Neural progenitor cell (in vitro differentiated cells): Measurements from ENCODE around the gene CHGA. TPM values are rescaled to one million over a fixed set of nuclear protein-coding genes. Genes with fewer than 3 reads are reported as not detected.
A peak's percentile ranks its signal among the peaks of the same experiment; 100 is the strongest.

ENCODE experiments used
- DNase-seq: peaks from one replicate; pipeline ENCODE4 v3.0.0-alpha.2; 2016; ENCODE audit warnings: low spot score
- H2AFZ ChIP-seq: fragments of 200-600 bp; sonication (generic); replicated peaks from 2 replicates; pipeline ENCODE4 v1.6.1; 2016; ENCODE audit warnings: antibody characterized with exemption
- H3F3A ChIP-seq: fragments of 200-600 bp; sonication (generic); 2 replicates; pipeline ENCODE4 v1.6.1; 2016; ENCODE audit warnings: antibody characterized with exemption, low read depth
- H3K27ac ChIP-seq: fragments of 200-600 bp; sonication (generic); 2 replicates; pipeline ENCODE4 v1.5.1; 2016; ENCODE audit warnings: mild to moderate bottlenecking
- H3K27me3 ChIP-seq: fragments of 200-600 bp; sonication (generic); 2 replicates; pipeline ENCODE4 v1.6.1; 2016; ENCODE audit warnings: mild to moderate bottlenecking, moderate library complexity
- H3K36me3 ChIP-seq: fragments of 200-600 bp; sonication (generic); 2 replicates; pipeline ENCODE4 v1.5.1; 2016
- H3K4me1 ChIP-seq: fragments of 200-600 bp; sonication (generic); 2 replicates; pipeline ENCODE4 v1.6.1; 2016; ENCODE audit warnings: mixed run types
- H3K4me2 ChIP-seq: fragments of 200-600 bp; sonication (generic); 2 replicates; pipeline ENCODE4 v1.6.1; 2016
- H3K4me3 ChIP-seq: fragments of 200-600 bp; sonication (generic); 2 replicates; pipeline ENCODE4 v1.5.1; 2016
- H3K79me2 ChIP-seq: fragments of 200-600 bp; sonication (generic); 2 replicates; pipeline ENCODE4 v1.6.1; 2016; ENCODE audit warnings: low read depth
- H3K9ac ChIP-seq: fragments of 200-600 bp; sonication (generic); 2 replicates; pipeline ENCODE4 v1.6.1; 2016
- H3K9me3 ChIP-seq: fragments of 200-600 bp; sonication (generic); 2 replicates; pipeline ENCODE4 v1.5.1; 2016; ENCODE audit warnings: low read depth
- H4K20me1 ChIP-seq: fragments of 200-600 bp; sonication (generic); 2 replicates; pipeline ENCODE4 v1.6.1; 2016; ENCODE audit warnings: low read depth
- H3K27ac Mint-ChIP-seq: 3 replicates; pipeline ENCODE4 v1.8.0; 2021; ENCODE audit warnings: mixed read lengths
- H3K27me3 Mint-ChIP-seq: 2 replicates; pipeline ENCODE4 v1.8.0; 2022; ENCODE audit warnings: low read depth, mild to moderate bottlenecking, inconsistent platforms, moderate library complexity, mixed read lengths; ENCODE audit not compliant: insufficient read depth
- H3K36me3 Mint-ChIP-seq: 3 replicates; pipeline ENCODE4 v1.8.0; 2021; ENCODE audit warnings: mixed read lengths
- H3K4me1 Mint-ChIP-seq: 3 replicates; pipeline ENCODE4 v1.8.0; 2021; ENCODE audit warnings: mixed read lengths
- H3K4me3 Mint-ChIP-seq: 3 replicates; pipeline ENCODE4 v1.8.0; 2021; ENCODE audit warnings: mild to moderate bottlenecking, moderate library complexity, mixed read lengths
- H3K9me3 Mint-ChIP-seq: 3 replicates; pipeline ENCODE4 v1.8.0; 2020; ENCODE audit warnings: mixed read lengths
- EZH2 ChIP-seq: fragments of 200-600 bp; sonication (generic); IDR thresholded peaks from 2 replicates; pipeline ENCODE4 v1.6.1; 2017; ENCODE audit warnings: antibody characterized with exemption, mild to moderate bottlenecking, moderate library complexity
- EZH2phosphoT487 ChIP-seq: fragments of 200-600 bp; sonication (generic); IDR thresholded peaks from 2 replicates; pipeline ENCODE4 v1.6.1; 2017; ENCODE audit warnings: antibody characterized with exemption
- total RNA-seq: library from RNA; depleted of rRNA; stranded (reverse); fragments of >200 nt; gene quantifications from 2 replicates; pipeline ENCODE4 v1.2.3, GENCODE V29; 2015; ENCODE audit warnings: low replicate concordance
- TF ChIP-seq, protein P1 (sequence below): fragments of 200-600 bp; sonication (generic); IDR thresholded peaks from 2 replicates; pipeline ENCODE4 v1.5.1; 2017; ENCODE audit warnings: antibody characterized with exemption, mild to moderate bottlenecking

CHGA gene, protein sequence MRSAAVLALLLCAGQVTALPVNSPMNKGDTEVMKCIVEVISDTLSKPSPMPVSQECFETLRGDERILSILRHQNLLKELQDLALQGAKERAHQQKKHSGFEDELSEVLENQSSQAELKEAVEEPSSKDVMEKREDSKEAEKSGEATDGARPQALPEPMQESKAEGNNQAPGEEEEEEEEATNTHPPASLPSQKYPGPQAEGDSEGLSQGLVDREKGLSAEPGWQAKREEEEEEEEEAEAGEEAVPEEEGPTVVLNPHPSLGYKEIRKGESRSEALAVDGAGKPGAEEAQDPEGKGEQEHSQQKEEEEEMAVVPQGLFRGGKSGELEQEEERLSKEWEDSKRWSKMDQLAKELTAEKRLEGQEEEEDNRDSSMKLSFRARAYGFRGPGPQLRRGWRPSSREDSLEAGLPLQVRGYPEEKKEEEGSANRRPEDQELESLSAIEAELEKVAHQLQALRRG
- 0.77 TPM in 1 of 2 replicates, not detected in the other for total RNA-seq

GRCh38 chr14:92922883-92923743 is at the start of gene CHGA:
TSS of gene CHGA (plus strand) at chr14:92923150. CDS start at chr14:92923360, 210 bp downstream.
- Histone ChIP-seq H3F3A (no peaks in the 10 kb centered on the region), H3K4me3 (peak within 1 kb of the TSS; percentile 78), H3K27ac (no peak within 1 kb of the TSS), H3K9ac (no peak within 1 kb of the TSS), H2AFZ (peak within 1 kb of the TSS; percentile 79), H3K36me3 (no peaks in the 10 kb centered on the region), H3K4me1 (no peaks in the 10 kb centered on the region), H3K79me2 (no peaks in the 10 kb centered on the region), H3K27me3 (peaks cover 80% of the 10 kb centered on the region), H3K4me2 (peak within 1 kb of the TSS; percentile 95), H4K20me1 (peaks cover 8% of the 10 kb centered on the region), H3K9me3 (no peaks in the 10 kb centered on the region)
- peaks cover 43% of the 10 kb centered on the region for H3K27me3 Mint-ChIP-seq
- peak within 1 kb of the TSS; percentile 89 for H3K4me3 Mint-ChIP-seq
- H3K36me3 Mint-ChIP-seq: no peaks in the 10 kb centered on the region
- DNase-seq: peak; percentile 92
- no peak for TF ChIP-seq EZH2phosphoT487
- TF ChIP-seq, protein P1, sequence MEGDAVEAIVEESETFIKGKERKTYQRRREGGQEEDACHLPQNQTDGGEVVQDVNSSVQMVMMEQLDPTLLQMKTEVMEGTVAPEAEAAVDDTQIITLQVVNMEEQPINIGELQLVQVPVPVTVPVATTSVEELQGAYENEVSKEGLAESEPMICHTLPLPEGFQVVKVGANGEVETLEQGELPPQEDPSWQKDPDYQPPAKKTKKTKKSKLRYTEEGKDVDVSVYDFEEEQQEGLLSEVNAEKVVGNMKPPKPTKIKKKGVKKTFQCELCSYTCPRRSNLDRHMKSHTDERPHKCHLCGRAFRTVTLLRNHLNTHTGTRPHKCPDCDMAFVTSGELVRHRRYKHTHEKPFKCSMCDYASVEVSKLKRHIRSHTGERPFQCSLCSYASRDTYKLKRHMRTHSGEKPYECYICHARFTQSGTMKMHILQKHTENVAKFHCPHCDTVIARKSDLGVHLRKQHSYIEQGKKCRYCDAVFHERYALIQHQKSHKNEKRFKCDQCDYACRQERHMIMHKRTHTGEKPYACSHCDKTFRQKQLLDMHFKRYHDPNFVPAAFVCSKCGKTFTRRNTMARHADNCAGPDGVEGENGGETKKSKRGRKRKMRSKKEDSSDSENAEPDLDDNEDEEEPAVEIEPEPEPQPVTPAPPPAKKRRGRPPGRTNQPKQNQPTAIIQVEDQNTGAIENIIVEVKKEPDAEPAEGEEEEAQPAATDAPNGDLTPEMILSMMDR: no peak
- no peak for TF ChIP-seq EZH2
- peaks cover 5% of the 10 kb centered on the region for H3K4me1 Mint-ChIP-seq
- no peak within 1 kb of the TSS for H3K27ac Mint-ChIP-seq
- no peaks in the 10 kb centered on the region for H3K9me3 Mint-ChIP-seq

DNA sequence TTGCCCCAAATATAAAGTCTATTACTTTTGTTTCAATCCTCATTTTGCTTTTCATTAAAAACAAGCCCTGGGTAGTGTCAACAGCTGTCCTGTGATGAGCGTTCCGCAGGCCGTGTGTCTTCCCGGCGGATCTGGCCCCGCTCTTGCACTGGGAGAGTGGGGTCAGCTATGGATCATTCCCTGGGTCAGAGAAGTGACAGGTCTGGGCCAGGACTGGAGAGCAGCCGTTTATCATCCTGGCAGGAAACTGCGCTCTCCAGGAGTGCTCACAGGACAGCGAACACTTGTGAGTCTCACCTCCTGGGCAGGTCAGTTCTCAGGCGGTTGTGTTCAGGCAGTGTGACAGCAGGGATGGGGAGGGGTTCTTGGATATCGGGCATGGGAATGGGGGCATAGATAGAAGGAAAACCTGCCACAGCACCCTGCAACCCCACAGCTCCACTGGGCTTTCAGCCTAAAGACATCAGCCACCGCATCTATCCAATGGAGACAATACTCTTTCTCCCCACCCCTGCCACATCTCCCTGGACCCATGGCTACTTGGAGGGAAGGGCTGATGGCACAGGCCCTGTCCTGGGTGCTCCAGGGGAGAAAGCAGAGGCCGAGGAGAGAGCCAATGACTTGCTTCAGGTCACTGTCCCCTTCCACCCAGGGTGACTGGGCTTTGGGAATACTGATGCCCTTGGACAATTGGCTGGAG is 47.8 kb upstream of the CHGA start:
- TF ChIP-seq EZH2 (no peak), EZH2phosphoT487 (no peak)
- TF ChIP-seq, protein P1: no peak
- Histone ChIP-seq H3K4me3 (no peak overlapping the region), H3K27ac (no peak overlapping the region)

GRCh38 chr14:92877757-92878431 is 45.1 kb upstream of the CHGA start:
- Histone ChIP-seq H3K4me1 (peaks cover 24% of the 10 kb centered on the region), H2AFZ (no peak overlapping the region), H3K36me3 (no peaks in the 10 kb centered on the region), H3K27ac (no peak overlapping the region), H3K27me3 (peaks cover 19% of the 10 kb centered on the region), H3K4me2 (peak overlapping the region; percentile 50), H3K79me2 (no peaks in the 10 kb centered on the region), H3F3A (peaks cover 13% of the 10 kb centered on the region), H3K9me3 (no peaks in the 10 kb centered on the region), H3K4me3 (no peak overlapping the region), H4K20me1 (no peaks in the 10 kb centered on the region), H3K9ac (no peak overlapping the region)
- H3K27me3 Mint-ChIP-seq: no peaks in the 10 kb centered on the region
- peak; percentile 73 for DNase-seq
- H3K27ac Mint-ChIP-seq: peak overlapping the region; percentile 72
- H3K4me3 Mint-ChIP-seq: no peak overlapping the region
- H3K36me3 Mint-ChIP-seq: no peaks in the 10 kb centered on the region
- TF ChIP-seq EZH2 (no peak), EZH2phosphoT487 (no peak)
- TF ChIP-seq, protein P1: no peak
- H3K4me1 Mint-ChIP-seq: peaks cover 13% of the 10 kb centered on the region
- H3K9me3 Mint-ChIP-seq: peaks cover 2% of the 10 kb centered on the region

More for the DNA sequence above, 47.8 kb upstream of the CHGA start:
- Mint-ChIP-seq H3K27me3 (no peaks in the 10 kb centered on the region), H3K9me3 (peaks cover 2% of the 10 kb centered on the region), H3K4me1 (peaks cover 13% of the 10 kb centered on the region), H3K27ac (no peak overlapping the region), H3K36me3 (no peaks in the 10 kb centered on the region), H3K4me3 (no peak overlapping the region)
- no peak overlapping the region for H3K4me2 ChIP-seq
- no peaks in the 10 kb centered on the region for H3K9me3 ChIP-seq
- no peak overlapping the region for H2AFZ ChIP-seq
- H3K9ac ChIP-seq: no peak overlapping the region
- H3K79me2 ChIP-seq: no peaks in the 10 kb centered on the region
- peaks cover 13% of the 10 kb centered on the region for H3F3A ChIP-seq
- no peak for DNase-seq
- peaks cover 24% of the 10 kb centered on the region for H3K4me1 ChIP-seq
- peaks cover 19% of the 10 kb centered on the region for H3K27me3 ChIP-seq
- no peaks in the 10 kb centered on the region for H3K36me3 ChIP-seq
- H4K20me1 ChIP-seq: no peaks in the 10 kb centered on the region
